GM19240 (cell line): ENCODE measurements around the gene AMIGO3.

Source experiments
- DNase-seq: peaks from one replicate; pipeline ENCODE4 v3.0.0; 2011; ENCODE audit warnings: low spot score; ENCODE audit not compliant: insufficient read length

Gene AMIGO3

DNA sequence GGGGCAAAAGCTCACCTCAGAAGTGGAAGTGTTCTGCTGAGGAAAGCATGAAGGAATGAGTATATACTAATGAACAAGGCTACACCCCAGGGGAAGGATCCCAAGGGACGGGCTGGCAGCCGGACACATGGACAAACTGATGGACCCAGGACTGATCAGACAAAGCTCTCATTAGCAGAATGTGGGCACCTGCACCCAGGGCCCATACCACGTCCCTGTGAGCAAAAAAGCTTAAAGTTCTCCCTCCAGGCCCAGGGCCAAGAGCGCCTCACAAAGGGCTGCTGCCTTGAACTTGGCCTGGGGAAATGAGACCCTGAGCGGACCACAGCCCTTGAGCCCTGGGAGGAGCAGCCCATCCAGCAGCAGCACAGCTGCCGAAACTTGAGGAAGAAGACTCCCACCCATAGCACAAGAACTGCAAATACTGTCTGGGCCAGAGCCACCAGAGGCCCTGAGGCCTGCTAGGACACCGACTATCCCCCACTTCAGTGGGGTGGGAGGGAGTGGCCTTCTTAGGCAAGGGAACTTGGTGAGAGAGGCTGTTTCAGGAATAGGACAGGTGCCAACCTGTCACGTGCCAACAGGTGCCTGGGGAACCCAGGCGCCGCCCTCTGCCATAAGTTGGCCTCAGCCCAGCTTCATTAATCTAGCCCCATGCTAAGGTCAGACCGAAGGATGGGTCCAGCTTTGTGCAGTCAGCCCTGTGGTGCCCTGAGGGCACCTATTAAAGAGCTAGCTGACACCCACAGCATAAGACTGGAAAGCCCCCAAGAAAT is 6.6 kb upstream of the AMIGO3 start:
- DNase-seq, result no peak

GRCh38 chr3:49724586-49724985 is 5.1 kb upstream of the AMIGO3 start:
- no peak for DNase-seq

GRCh38 chr3:49723628-49724551 is 4.4 kb upstream of the AMIGO3 start, which contains the start of gene GMPPB:
TSS of gene GMPPB (minus strand) at chr3:49723951. CDS start at chr3:49723726, 225 bp downstream.
- DNase-seq, result peak; percentile 98

- peak; percentile 56 for DNase-seq
Observed at GRCh38 chr3:49723296-49723627, 3.8 kb upstream of the AMIGO3 start.

DNA sequence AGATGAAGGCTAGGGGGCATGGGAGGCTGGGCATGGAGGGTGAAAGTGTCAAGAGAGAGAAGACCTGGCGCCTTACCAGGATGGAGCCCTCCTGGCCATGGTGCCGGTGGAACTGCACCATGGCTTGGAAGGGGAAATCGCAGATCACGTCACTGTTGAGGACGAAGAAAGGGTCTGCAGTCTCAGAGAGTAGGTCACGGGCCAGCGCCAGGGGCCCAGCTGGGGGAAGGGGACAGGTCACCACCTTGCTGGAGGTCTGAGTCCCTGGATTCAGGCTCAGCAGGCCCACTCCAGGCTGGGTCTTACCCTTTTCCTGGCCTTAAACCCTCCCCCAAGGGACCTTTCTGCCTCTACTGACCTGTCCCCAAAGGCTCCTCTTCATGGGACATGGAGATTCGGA is 3.4 kb upstream of the AMIGO3 start:
- DNase-seq, result no peak

GRCh38 chr3:49721896-49722781 is 2.7 kb upstream of the AMIGO3 start:
- DNase-seq, result no peak

DNA sequence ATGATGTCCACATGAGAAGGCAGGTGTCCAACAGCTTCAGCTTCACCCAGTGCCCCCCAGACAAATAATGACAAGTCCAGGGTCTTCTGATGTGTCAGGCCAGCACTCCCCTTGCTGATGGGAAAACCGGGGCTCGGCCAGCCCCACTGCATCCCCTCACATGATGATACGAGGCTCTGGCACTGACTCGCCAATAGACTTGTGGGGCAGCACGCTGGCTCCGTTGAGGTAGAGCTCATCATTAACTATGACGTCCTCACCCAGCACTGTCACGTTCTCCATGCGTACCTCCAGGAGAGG is 2.1 kb upstream of the AMIGO3 start:
- DNase-seq, result no peak

DNA sequence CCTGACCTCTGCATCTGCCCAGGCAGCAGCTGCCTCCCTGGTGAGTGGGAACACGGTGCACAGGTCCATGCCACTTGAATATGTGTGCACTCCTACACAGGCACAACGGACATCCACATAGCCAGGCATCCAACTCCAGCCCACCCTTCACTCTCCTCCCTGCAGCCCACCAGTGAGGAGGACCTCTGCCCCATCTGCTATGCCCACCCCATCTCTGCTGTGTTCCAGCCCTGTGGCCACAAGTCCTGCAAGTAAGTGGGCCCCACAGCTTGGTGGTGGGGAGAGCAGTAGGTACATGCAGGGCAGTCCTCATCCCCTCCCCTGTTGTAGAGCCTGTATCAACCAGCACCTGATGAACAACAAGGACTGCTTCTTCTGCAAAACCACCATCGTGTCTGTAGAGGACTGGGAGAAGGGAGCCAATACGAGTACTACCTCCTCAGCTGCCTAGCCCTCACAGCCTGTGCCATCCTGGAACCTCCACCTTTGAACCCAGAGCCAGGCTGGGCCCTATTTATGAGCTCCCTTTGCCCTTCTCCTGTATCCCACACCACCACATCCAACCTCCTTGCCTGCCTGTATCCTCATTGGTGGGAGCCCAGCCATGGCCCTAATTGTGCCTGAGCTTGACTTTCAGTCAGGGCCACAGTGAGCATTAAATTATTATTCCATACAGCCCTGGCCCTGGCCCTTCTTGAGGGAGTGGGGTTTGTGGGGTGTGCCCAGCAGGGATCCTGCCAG is 1.5 kb upstream of the AMIGO3 start:
- DNase-seq, result no peak

- DNase-seq, result no peak
Observed at GRCh38 chr3:49718858-49719213, 648 bp downstream of the AMIGO3 start.

GRCh38 chr3:49717959-49718857 is 1.3 kb downstream of the AMIGO3 start:
- no peak for DNase-seq

- DNase-seq, result no peak
Observed at GRCh38 chr3:49717211-49717958, 2.1 kb downstream of the AMIGO3 start.

- DNase-seq, result no peak
Observed at GRCh38 chr3:49716691-49717210, 2.7 kb downstream of the AMIGO3 start.

GRCh38 chr3:49716169-49716568 is 3.3 kb downstream of the AMIGO3 start:
- no peak for DNase-seq

- no peak for DNase-seq
Observed at GRCh38 chr3:49715611-49716121, 3.8 kb downstream of the AMIGO3 start.

- DNase-seq, result no peak
Observed at GRCh38 chr3:49714728-49715550, 4.5 kb downstream of the AMIGO3 start.

- DNase-seq, result no peak
Observed at GRCh38 chr3:49713336-49714105, 6.0 kb downstream of the AMIGO3 start.

DNA sequence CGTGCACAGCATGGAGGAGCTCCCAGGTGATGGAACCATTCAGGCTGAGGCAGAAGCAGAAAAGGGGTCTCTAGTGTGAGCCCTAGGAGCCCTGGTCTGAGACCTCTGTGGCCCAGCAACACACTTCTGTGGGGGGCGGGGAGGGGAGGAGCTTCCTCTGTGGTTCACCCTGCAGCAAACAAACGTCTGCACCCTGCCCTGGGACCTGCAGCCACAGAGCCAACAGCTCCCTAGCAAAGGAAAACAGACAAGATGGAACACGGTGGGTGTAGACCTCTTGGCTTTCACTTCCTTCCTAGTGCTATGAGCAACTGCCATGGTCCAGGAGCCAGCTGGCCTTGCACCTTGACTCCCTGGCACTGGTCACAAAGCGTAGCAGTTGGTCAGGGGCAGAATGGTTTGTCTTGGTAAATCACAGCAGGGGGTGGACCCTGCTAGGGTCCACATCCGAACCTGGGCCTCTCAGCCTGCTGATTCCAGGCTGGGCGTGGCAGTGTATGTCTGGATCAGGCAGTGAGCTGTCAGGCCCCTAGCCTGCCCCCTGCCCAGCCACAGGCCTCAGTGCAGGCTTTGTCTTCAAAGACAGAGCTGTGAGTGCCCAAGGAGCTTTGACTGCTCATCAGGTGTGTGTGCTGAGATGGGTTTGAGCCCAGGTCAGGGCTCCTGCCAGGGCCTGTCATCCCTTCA is 6.7 kb downstream of the AMIGO3 start:
- no peak for DNase-seq
